ENCODE data around the gene ZNF597.

ZNF597 gene

GRCh38 chr16:3472878-3473595, 29.7 kb upstream of the ZNF597 start:
- Histone ChIP-seq H3K27ac (ENCODE audit: low read depth, low read length) (no peak overlapping the region), H3K4me1 (ENCODE audit: insufficient read depth, low read length) (peaks cover 4% of the 10 kb centered on the region), H3K36me3 (ENCODE audit: insufficient read depth, low read length) (peaks cover 4% of the 10 kb centered on the region), H3K9me3 (ENCODE audit: low read length) (no peaks in the 10 kb centered on the region), H3K27me3 (ENCODE audit: control insufficient read depth in 1 of 2, insufficient read depth in 2 of 2, low read length in 2 of 2) (no peaks in the 10 kb centered on the region), H3K9ac (ENCODE audit: low read length) (no peak overlapping the region), H3K4me3 (ENCODE audit: low read depth in 1 of 2, low read length in 2 of 2) (no peak overlapping the region)

- Histone ChIP-seq H3K27me3 (ENCODE audit: control insufficient read depth in 1 of 2, insufficient read depth in 2 of 2, low read length in 2 of 2) (no peaks in the 10 kb centered on the region), H3K4me1 (ENCODE audit: insufficient read depth, low read length) (peaks cover 12% of the 10 kb centered on the region), H3K4me3 (ENCODE audit: low read depth in 1 of 2, low read length in 2 of 2) (no peak overlapping the region), H3K9me3 (ENCODE audit: low read length) (no peaks in the 10 kb centered on the region), H3K27ac (ENCODE audit: low read depth, low read length) (no peak overlapping the region), H3K36me3 (ENCODE audit: insufficient read depth, low read length) (peaks cover 5% of the 10 kb centered on the region), H3K9ac (ENCODE audit: low read length) (no peak overlapping the region)
Observed at GRCh38 chr16:3471518-3472176, 28.3 kb upstream of the ZNF597 start.

GRCh38 chr16:3470723-3471122, 27.4 kb upstream of the ZNF597 start:
- Histone ChIP-seq H3K27ac (ENCODE audit: low read depth, low read length) (no peak overlapping the region), H3K36me3 (ENCODE audit: insufficient read depth, low read length) (peaks cover 8% of the 10 kb centered on the region)

GRCh38 chr16:3469736-3470135, 26.4 kb upstream of the ZNF597 start:
- Histone ChIP-seq H3K4me1 (ENCODE audit: insufficient read depth, low read length) (peaks cover 12% of the 10 kb centered on the region), H3K4me3 (ENCODE audit: low read depth in 1 of 2, low read length in 2 of 2) (no peak overlapping the region), H3K9ac (ENCODE audit: low read length) (no peak overlapping the region), H3K27me3 (ENCODE audit: control insufficient read depth in 1 of 2, insufficient read depth in 2 of 2, low read length in 2 of 2) (no peaks in the 10 kb centered on the region), H3K27ac (ENCODE audit: low read depth, low read length) (no peak overlapping the region), H3K36me3 (ENCODE audit: insufficient read depth, low read length) (peaks cover 8% of the 10 kb centered on the region), H3K9me3 (ENCODE audit: low read length) (no peaks in the 10 kb centered on the region)

More at GRCh38 chr16:3470723-3471122, 27.4 kb upstream of the ZNF597 start:
- Histone ChIP-seq H3K27me3 (ENCODE audit: control insufficient read depth in 1 of 2, insufficient read depth in 2 of 2, low read length in 2 of 2) (no peaks in the 10 kb centered on the region), H3K4me3 (ENCODE audit: low read depth in 1 of 2, low read length in 2 of 2) (no peak overlapping the region), H3K4me1 (ENCODE audit: insufficient read depth, low read length) (peaks cover 12% of the 10 kb centered on the region), H3K9ac (ENCODE audit: low read length) (no peak overlapping the region), H3K9me3 (ENCODE audit: low read length) (no peaks in the 10 kb centered on the region)

- Histone ChIP-seq H3K27me3 (ENCODE audit: control insufficient read depth in 1 of 2, insufficient read depth in 2 of 2, low read length in 2 of 2) (no peaks in the 10 kb centered on the region), H3K9ac (ENCODE audit: low read length) (no peak overlapping the region), H3K4me1 (ENCODE audit: insufficient read depth, low read length) (peaks cover 13% of the 10 kb centered on the region), H3K9me3 (ENCODE audit: low read length) (no peaks in the 10 kb centered on the region), H3K36me3 (ENCODE audit: insufficient read depth, low read length) (peaks cover 8% of the 10 kb centered on the region), H3K4me3 (ENCODE audit: low read depth in 1 of 2, low read length in 2 of 2) (no peak overlapping the region), H3K27ac (ENCODE audit: low read depth, low read length) (no peak overlapping the region)
Observed at GRCh38 chr16:3468501-3468900, 25.2 kb upstream of the ZNF597 start.

- H3K36me3 ChIP-seq (ENCODE audit: insufficient read depth, low read length) = peaks cover 8% of the 10 kb centered on the region
- H3K27me3 ChIP-seq (ENCODE audit: control insufficient read depth in 1 of 2, insufficient read depth in 2 of 2, low read length in 2 of 2) = no peaks in the 10 kb centered on the region
- no peak overlapping the region for H3K4me3 ChIP-seq (ENCODE audit: low read depth in 1 of 2, low read length in 2 of 2)
- H3K9me3 ChIP-seq (ENCODE audit: low read length) = no peaks in the 10 kb centered on the region
- no peak overlapping the region for H3K27ac ChIP-seq (ENCODE audit: low read depth, low read length)
- no peak overlapping the region for H3K9ac ChIP-seq (ENCODE audit: low read length)
- H3K4me1 ChIP-seq (ENCODE audit: insufficient read depth, low read length) = peaks cover 13% of the 10 kb centered on the region
Observed at GRCh38 chr16:3467921-3468320, 24.6 kb upstream of the ZNF597 start.

- Histone ChIP-seq H3K36me3 (ENCODE audit: insufficient read depth, low read length) (peaks cover 8% of the 10 kb centered on the region), H3K9me3 (ENCODE audit: low read length) (no peaks in the 10 kb centered on the region), H3K4me1 (ENCODE audit: insufficient read depth, low read length) (peaks cover 13% of the 10 kb centered on the region), H3K27ac (ENCODE audit: low read depth, low read length) (no peak overlapping the region), H3K9ac (ENCODE audit: low read length) (no peak overlapping the region), H3K4me3 (ENCODE audit: low read depth in 1 of 2, low read length in 2 of 2) (no peak overlapping the region), H3K27me3 (ENCODE audit: control insufficient read depth in 1 of 2, insufficient read depth in 2 of 2, low read length in 2 of 2) (no peaks in the 10 kb centered on the region)
Observed at GRCh38 chr16:3467182-3467581, 23.9 kb upstream of the ZNF597 start.

GRCh38 chr16:3465911-3466584, 22.7 kb upstream of the ZNF597 start:
- no peak overlapping the region for H3K9ac ChIP-seq (ENCODE audit: low read length)
- H3K9me3 ChIP-seq (ENCODE audit: low read length) = no peaks in the 10 kb centered on the region
- H3K36me3 ChIP-seq (ENCODE audit: insufficient read depth, low read length) = peaks cover 8% of the 10 kb centered on the region
- no peak overlapping the region for H3K4me3 ChIP-seq (ENCODE audit: low read depth in 1 of 2, low read length in 2 of 2)
- no peaks in the 10 kb centered on the region for H3K27me3 ChIP-seq (ENCODE audit: control insufficient read depth in 1 of 2, insufficient read depth in 2 of 2, low read length in 2 of 2)
- peaks cover 19% of the 10 kb centered on the region for H3K4me1 ChIP-seq (ENCODE audit: insufficient read depth, low read length)
- no peak overlapping the region for H3K27ac ChIP-seq (ENCODE audit: low read depth, low read length)

- no peaks in the 10 kb centered on the region for H3K27me3 ChIP-seq (ENCODE audit: control insufficient read depth in 1 of 2, insufficient read depth in 2 of 2, low read length in 2 of 2)
- peaks cover 22% of the 10 kb centered on the region for H3K4me1 ChIP-seq (ENCODE audit: insufficient read depth, low read length)
- peaks cover 8% of the 10 kb centered on the region for H3K36me3 ChIP-seq (ENCODE audit: insufficient read depth, low read length)
- H3K27ac ChIP-seq (ENCODE audit: low read depth, low read length) = no peak overlapping the region
- H3K9me3 ChIP-seq (ENCODE audit: low read length) = no peaks in the 10 kb centered on the region
- no peak overlapping the region for H3K9ac ChIP-seq (ENCODE audit: low read length)
- no peak overlapping the region for H3K4me3 ChIP-seq (ENCODE audit: low read depth in 1 of 2, low read length in 2 of 2)
Observed at GRCh38 chr16:3465301-3465700, 22.0 kb upstream of the ZNF597 start.

- H3K36me3 ChIP-seq (ENCODE audit: insufficient read depth, low read length) = peaks cover 1% of the 10 kb centered on the region
- no peaks in the 10 kb centered on the region for H3K9me3 ChIP-seq (ENCODE audit: low read length)
- peaks cover 36% of the 10 kb centered on the region for H3K4me1 ChIP-seq (ENCODE audit: insufficient read depth, low read length)
- no peak overlapping the region for H3K9ac ChIP-seq (ENCODE audit: low read length)
- H3K27me3 ChIP-seq (ENCODE audit: control insufficient read depth in 1 of 2, insufficient read depth in 2 of 2, low read length in 2 of 2) = no peaks in the 10 kb centered on the region
- H3K27ac ChIP-seq (ENCODE audit: low read depth, low read length) = no peak overlapping the region
- no peak overlapping the region for H3K4me3 ChIP-seq (ENCODE audit: low read depth in 1 of 2, low read length in 2 of 2)
Observed at GRCh38 chr16:3461151-3461550, 17.8 kb upstream of the ZNF597 start.

- Histone ChIP-seq H3K4me1 (ENCODE audit: insufficient read depth, low read length) (peaks cover 36% of the 10 kb centered on the region), H3K9ac (ENCODE audit: low read length) (no peak overlapping the region), H3K4me3 (ENCODE audit: low read depth in 1 of 2, low read length in 2 of 2) (no peak overlapping the region), H3K27me3 (ENCODE audit: control insufficient read depth in 1 of 2, insufficient read depth in 2 of 2, low read length in 2 of 2) (no peaks in the 10 kb centered on the region), H3K9me3 (ENCODE audit: low read length) (no peaks in the 10 kb centered on the region), H3K36me3 (ENCODE audit: insufficient read depth, low read length) (no peaks in the 10 kb centered on the region), H3K27ac (ENCODE audit: low read depth, low read length) (no peak overlapping the region)
Observed at GRCh38 chr16:3460585-3460984, 17.3 kb upstream of the ZNF597 start.
